Erythroblast (primary cell): ENCODE data around the gene DOP1A.

ENCODE experiments used
- GATA1 ChIP-seq: IDR thresholded peaks from 2 replicates; pipeline ENCODE4 v1.6.1; 2011; ENCODE audit warnings: low read depth, mild to moderate bottlenecking, control low read depth, low read length, moderate library complexity
- POLR2A ChIP-seq: IDR thresholded peaks from 2 replicates; pipeline ENCODE4 v1.6.1; 2011; ENCODE audit warnings: mild to moderate bottlenecking, low read length

DNA sequence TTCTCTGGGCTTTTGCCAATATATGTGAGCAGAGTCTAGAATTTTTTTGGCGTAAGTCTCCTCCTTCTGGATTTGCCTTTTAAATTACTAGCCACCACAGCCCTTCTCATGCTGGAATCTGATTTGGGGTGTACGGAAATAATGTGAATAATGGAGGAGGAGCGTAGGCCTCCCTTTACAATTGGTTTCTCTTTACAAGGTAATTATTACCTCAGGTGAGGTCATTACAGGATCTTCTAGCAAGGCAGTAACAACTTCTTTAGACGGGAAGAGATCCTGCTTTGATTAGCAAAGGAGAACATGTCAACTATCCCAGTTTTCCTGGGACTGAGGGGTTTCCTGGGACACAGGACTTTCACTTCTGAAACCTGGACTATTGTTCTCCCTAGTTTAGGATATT is 134.6 kb downstream of the DOP1A start:
- TF ChIP-seq POLR2A (no peak), GATA1 (no peak)
